ENCODE measurements around the gene SUN1.

DNA sequence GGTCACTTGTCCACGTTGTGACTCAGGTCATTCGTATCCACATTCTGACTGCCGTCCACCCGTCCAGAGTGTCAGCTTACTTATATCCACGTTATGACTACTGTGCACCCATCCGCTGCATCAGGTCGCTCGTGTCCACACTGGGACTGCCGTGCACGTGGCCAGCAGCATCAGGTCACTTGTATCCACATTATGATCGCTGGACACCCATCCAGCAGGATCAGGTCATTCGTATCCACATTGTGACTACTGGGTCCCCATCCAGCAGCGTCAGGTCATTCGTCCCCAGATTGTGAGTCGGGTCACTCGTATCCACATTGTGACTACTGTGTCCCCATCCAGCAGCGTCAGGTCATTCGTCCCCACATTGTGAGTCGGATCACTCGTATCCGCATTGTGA lies 47.3 kb upstream of the SUN1 start:
- no peak for TF ChIP-seq CTCF (IDR thresholded peaks at IDR 0.05)
- TF ChIP-seq ZFX (IDR thresholded peaks at IDR 0.05; ENCODE audit: borderline replicate concordance), result no peak
